Activated CD4-positive, alpha-beta T cell treated with anti-CD3 and anti-CD28 coated beads, Interleukin-2, amount 10 ng/mL, durations not matched to agents 7 days and 5 days (primary cell): ENCODE measurements around the gene C10orf67. TPM values are rescaled to one million over a fixed set of nuclear protein-coding genes. Genes with fewer than 3 reads are reported as not detected.

Source experiments
- CTCF ChIA-PET: fragments of 350-600 bp; sonication (Branson Sonifier 250); formaldehyde crosslinking; loops from one replicate; lab custom pipeline; 2021; ENCODE audit warnings: antibody characterized with exemption; lab: Charles Lee
- POLR2A ChIA-PET: fragments of 350-600 bp; sonication (Branson Sonifier 250); formaldehyde crosslinking; loops from one replicate; lab custom pipeline; 2021; ENCODE audit warnings: antibody characterized with exemption; lab: Charles Lee
- DNase-seq: peaks from one replicate; pipeline ENCODE4 v3.0.0-alpha.2; 2020
- H3K27ac Mint-ChIP-seq: one replicate; pipeline ENCODE4 v1.8.0; 2021; ENCODE audit warnings: mild to moderate bottlenecking, moderate library complexity, mixed read lengths
- H3K27me3 Mint-ChIP-seq: one replicate; pipeline ENCODE4 v1.8.0; 2021; ENCODE audit warnings: mixed read lengths
- H3K36me3 Mint-ChIP-seq: one replicate; pipeline ENCODE4 v1.8.0; 2021; ENCODE audit warnings: low read depth, mixed read lengths
- H3K4me1 Mint-ChIP-seq: one replicate; pipeline ENCODE4 v1.8.0; 2021; ENCODE audit warnings: mixed read lengths
- H3K4me3 Mint-ChIP-seq: one replicate; pipeline ENCODE4 v1.8.0; 2021; ENCODE audit warnings: mild to moderate bottlenecking, moderate library complexity, mixed read lengths
- H3K9me3 Mint-ChIP-seq: one replicate; pipeline ENCODE4 v1.8.0; 2021; ENCODE audit warnings: mixed read lengths
- microRNA-seq: library from miRNA; unstranded; fragments of <30 nt; microRNA quantifications from one replicate; pipeline ENCODE4 v1.2.0, GENCODE V29; 2021; ENCODE audit warnings: borderline microRNAs expressed, borderline replicate concordance
- total RNA-seq, 2 experiments: library from RNA; stranded (reverse); gene quantifications; one replicate each; pipeline ENCODE4 v1.2.3, GENCODE V29; 2021

The C10orf67 gene
- total RNA-seq, 2 experiments from 2014 or later = 0.15 TPM; not detected in 1

GRCh38 chr10:23155169-23155568 lies 189.4 kb downstream of the C10orf67 start:
- Mint-ChIP-seq H3K4me1 (peaks cover 7% of the 10 kb centered on the region), H3K27me3 (peaks cover 1% of the 10 kb centered on the region), H3K4me3 (no peak overlapping the region), H3K36me3 (no peaks in the 10 kb centered on the region), H3K27ac (no peak overlapping the region), H3K9me3 (no peaks in the 10 kb centered on the region)
- no peak for DNase-seq
- ChIA-PET POLR2A (no interaction called here), CTCF (no interaction called here)

Small RNA genes lying within 50 kb of the gene (microRNA-seq; reads per million reads assigned to microRNA genes)
- gene MIR1254-2 = not detected

Other genes starting within 250 kb of the C10orf67 start
- gene MSRB2, start 249.2 kb downstream of the C10orf67 start, total RNA-seq = 1 to 10 TPM; 6.5 to 9.2 TPM
- not detected for gene PTF1A, start 152.5 kb downstream of the C10orf67 start, total RNA-seq
- gene OTUD1, start 94.3 kb upstream of the C10orf67 start, total RNA-seq = 10 to 100 TPM; 16.4 to 16.8 TPM